PC-9 (cell line): ENCODE data around the gene ATP11C.

ENCODE experiments used
- EZH2 ChIP-seq: fragments of 200-600 bp; sonication (generic); IDR thresholded peaks from 2 replicates; pipeline ENCODE4 v1.8.0; 2017; ENCODE audit warnings: antibody characterized with exemption, low read depth
- TF ChIP-seq, protein P1 (sequence below): fragments of 200-600 bp; sonication (generic); conservative IDR thresholded peaks from 2 replicates; pipeline ENCODE4 v1.6.1; 2017; ENCODE audit warnings: mixed run types, antibody characterized with exemption, mild to moderate bottlenecking, moderate library complexity

DNA sequence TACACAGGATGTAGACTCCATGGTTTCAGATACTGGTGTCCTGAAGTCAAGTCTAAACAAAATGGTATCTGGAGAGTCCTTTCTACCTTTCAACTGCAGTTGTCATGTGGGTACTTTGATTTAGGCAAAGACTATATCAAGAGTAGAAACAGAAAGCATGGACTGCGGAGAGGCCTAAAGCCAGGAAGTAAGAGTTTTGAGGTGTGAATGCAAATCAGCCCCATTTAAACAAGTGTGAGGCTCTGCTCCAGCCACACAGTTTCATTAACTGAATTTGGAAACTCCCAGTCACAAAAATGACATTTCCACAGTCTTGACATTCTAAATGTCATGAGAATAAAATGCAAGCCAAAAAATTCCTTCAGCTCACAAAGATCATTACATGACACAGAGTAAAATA lies 137.7 kb downstream of the ATP11C start:
- TF ChIP-seq, protein P1, sequence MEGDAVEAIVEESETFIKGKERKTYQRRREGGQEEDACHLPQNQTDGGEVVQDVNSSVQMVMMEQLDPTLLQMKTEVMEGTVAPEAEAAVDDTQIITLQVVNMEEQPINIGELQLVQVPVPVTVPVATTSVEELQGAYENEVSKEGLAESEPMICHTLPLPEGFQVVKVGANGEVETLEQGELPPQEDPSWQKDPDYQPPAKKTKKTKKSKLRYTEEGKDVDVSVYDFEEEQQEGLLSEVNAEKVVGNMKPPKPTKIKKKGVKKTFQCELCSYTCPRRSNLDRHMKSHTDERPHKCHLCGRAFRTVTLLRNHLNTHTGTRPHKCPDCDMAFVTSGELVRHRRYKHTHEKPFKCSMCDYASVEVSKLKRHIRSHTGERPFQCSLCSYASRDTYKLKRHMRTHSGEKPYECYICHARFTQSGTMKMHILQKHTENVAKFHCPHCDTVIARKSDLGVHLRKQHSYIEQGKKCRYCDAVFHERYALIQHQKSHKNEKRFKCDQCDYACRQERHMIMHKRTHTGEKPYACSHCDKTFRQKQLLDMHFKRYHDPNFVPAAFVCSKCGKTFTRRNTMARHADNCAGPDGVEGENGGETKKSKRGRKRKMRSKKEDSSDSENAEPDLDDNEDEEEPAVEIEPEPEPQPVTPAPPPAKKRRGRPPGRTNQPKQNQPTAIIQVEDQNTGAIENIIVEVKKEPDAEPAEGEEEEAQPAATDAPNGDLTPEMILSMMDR = no peak
- TF ChIP-seq EZH2 = no peak
